Thymus (tissue), 11 donors: ENCODE measurements around the gene AUTS2. TPM values are rescaled to one million over a fixed set of nuclear protein-coding genes. Genes with fewer than 3 reads are reported as not detected.

Experiments
- DNase-seq, 9 donors: peaks; one replicate each; pipeline ENCODE4 v3.0.0-alpha.2; 2013; ENCODE audit warnings: low spot score in 9 of 9, low read depth in 6 of 9, missing footprints in 1 of 9
- H3K27ac ChIP-seq, 2 donors: one replicate each; pipeline ENCODE4 v1.5.1; 2013; ENCODE audit warnings: control low read depth in 1 of 2, low read depth in 1 of 2, low read length in 1 of 2, mild to moderate bottlenecking in 1 of 2, moderate library complexity in 1 of 2
- H3K27me3 ChIP-seq, 2 donors: one replicate each; pipeline ENCODE4 v1.5.1; 2013; ENCODE audit warnings: low read length in 1 of 2; ENCODE audit not compliant: control insufficient read depth in 2 of 2, insufficient read depth in 1 of 2
- H3K36me3 ChIP-seq, 2 donors: one replicate each; pipeline ENCODE4 v1.5.1; 2013; ENCODE audit warnings: low read length in 1 of 2, mild to moderate bottlenecking in 1 of 2, moderate library complexity in 1 of 2; ENCODE audit not compliant: control insufficient read depth in 2 of 2, insufficient read depth in 2 of 2
- H3K4me1 ChIP-seq, 2 donors: one replicate each; pipeline ENCODE4 v1.5.1; 2013; ENCODE audit warnings: low read length in 2 of 2; ENCODE audit not compliant: control insufficient read depth in 2 of 2, insufficient read depth in 2 of 2
- H3K4me3 ChIP-seq, 2 donors: one replicate each; pipeline ENCODE4 v1.5.1; 2013; ENCODE audit warnings: low read length in 2 of 2, control low read depth in 1 of 2, mild to moderate bottlenecking in 1 of 2
- H3K9me3 ChIP-seq, 2 donors: one replicate each; pipeline ENCODE4 v1.5.1; 2013; ENCODE audit warnings: low read length in 1 of 2, mild to moderate bottlenecking in 1 of 2; ENCODE audit not compliant: control insufficient read depth in 2 of 2, insufficient read depth in 1 of 2
- WGBS: extraction: QIAGEN DNeasy Blood & Tissue Kit; methylation state at CpG from one replicate; pipeline ENCODE4 v1.1.7; 2013; 5-methylcytosine and 5-hydroxymethylcytosine counted together
- polyA plus RNA-seq: library from polyadenylated mRNA; stranded (reverse); fragments of 200-250 nt; gene quantifications from one replicate; pipeline ENCODE4 v1.2.3, GENCODE V29; 2013
- total RNA-seq: library from RNA; stranded (reverse); fragments of 120-200 nt; gene quantifications from one replicate; pipeline ENCODE4 v1.2.4, GENCODE V29; 2013
- donor health status: healthy.

The AUTS2 gene
- total and polyA plus RNA-seq, 2 donors = 9.2 to 17.1 TPM

DNA sequence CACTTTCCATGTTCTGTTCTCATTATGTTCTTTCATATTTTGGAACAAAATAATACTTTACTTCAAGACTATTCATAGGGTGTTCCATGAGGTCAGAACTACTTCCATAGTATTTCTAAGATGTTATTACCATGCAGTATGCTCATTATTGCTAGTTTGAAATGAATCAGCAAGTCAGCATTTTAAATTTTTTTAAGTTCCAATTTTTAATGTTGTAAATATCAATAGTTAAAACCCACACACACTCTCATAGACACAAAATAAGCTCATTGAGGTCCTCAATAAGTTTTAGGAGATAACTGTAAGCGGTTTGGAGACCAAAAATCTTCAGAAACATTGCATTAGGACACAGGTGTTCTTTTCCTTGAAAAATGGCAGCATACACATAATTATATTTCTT is 550.7 kb downstream of the AUTS2 start:
- Histone ChIP-seq H3K9me3 (no peaks in the 10 kb centered on the region), H3K27me3 (no peaks in the 10 kb centered on the region), H3K4me1 (no peaks in the 10 kb centered on the region), H3K4me3 (no peak overlapping the region), H3K27ac (no peak overlapping the region), H3K36me3 (no peaks in the 10 kb centered on the region)
- 96% methylated on average over 1 of the region's 1 CpG for whole genome bisulfite sequencing
- DNase-seq = no peak

DNA sequence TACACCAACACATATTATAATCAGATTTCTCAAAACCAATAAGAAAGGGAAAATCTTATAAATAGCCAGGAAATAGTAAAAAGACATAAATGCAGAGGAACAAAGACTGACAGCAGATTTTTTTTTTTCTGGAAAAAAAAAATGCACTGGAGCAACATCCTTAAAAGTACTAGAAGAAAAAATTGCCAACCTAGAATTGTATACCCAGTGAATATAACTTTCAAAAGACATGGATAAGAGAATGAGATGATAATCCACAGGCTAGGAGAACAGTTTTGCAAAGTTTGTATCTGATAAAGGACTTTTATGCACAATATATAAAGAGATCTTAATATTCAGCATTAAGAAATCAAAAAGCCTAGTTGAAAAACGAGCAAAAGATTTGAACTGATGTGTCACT is 554.0 kb downstream of the AUTS2 start:
- Histone ChIP-seq H3K27me3 (no peaks in the 10 kb centered on the region), H3K36me3 (no peaks in the 10 kb centered on the region), H3K9me3 (no peaks in the 10 kb centered on the region), H3K27ac (no peak overlapping the region), H3K4me3 (no peak overlapping the region), H3K4me1 (no peaks in the 10 kb centered on the region)
- DNase-seq = no peak
- WGBS = 93% methylated on average over 1 of the region's 1 CpG

DNA sequence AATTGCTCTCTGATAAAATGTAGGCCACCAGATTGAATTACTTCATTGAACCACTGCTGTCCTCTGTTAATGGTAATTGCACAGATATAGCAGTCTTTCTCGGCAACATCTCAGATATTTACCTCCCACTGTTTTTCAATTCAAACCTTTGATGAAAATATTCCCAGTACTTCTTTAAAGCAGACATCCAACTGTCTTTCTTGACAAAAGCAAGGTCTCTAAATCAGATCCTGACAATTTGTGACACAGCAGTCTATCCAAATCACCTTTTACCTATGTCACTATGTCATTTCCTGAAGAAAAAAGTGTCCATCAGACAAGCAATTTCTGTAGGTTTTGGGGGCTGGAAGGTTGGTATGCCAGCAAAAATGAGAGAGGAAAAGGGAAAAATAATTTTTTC is 555.7 kb downstream of the AUTS2 start:
- Histone ChIP-seq H3K36me3 (no peaks in the 10 kb centered on the region), H3K9me3 (no peaks in the 10 kb centered on the region), H3K27ac (no peak overlapping the region), H3K4me1 (no peaks in the 10 kb centered on the region), H3K27me3 (no peaks in the 10 kb centered on the region), H3K4me3 (no peak overlapping the region)
- 97% methylated on average over 1 of the region's 1 CpG for whole genome bisulfite sequencing
- no peak for DNase-seq

DNA sequence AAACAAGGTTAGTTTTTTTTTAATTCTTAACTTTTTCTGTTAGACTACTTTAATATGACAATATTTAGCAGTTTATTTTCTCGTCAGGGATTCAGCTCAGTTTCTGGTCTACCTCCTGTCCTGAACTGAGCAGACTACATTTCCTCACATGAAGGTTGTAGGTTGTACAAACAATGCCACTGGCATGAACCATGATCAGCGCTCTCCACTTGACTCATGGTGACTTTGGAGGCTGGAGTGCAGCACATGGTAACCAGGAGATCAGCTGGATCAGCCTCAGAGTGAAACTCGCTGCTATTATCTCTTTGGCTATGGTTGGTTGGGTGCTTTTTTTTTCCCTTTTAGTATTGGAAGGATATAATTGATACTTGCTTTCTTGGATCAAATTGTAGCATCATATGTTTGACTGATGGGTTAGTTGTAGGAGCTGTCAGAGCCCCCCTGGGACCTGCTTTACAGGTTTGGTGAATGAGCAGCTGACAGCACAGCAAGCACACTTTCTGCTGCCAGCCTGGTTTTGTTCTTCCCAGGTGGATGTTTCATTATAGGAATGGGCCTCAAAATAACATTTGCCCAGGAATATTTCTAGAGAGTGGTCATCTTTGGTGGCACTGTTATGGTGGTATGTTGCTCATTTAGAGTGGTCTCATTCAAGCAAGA is 556.4 kb downstream of the AUTS2 start:
- Histone ChIP-seq H3K36me3 (no peaks in the 10 kb centered on the region), H3K9me3 (no peaks in the 10 kb centered on the region), H3K27ac (no peak overlapping the region), H3K4me1 (no peaks in the 10 kb centered on the region), H3K27me3 (no peaks in the 10 kb centered on the region), H3K4me3 (no peak overlapping the region)
- DNase-seq = no peak
- WGBS = 81% methylated on average over 3 of the region's 3 CpGs

DNA sequence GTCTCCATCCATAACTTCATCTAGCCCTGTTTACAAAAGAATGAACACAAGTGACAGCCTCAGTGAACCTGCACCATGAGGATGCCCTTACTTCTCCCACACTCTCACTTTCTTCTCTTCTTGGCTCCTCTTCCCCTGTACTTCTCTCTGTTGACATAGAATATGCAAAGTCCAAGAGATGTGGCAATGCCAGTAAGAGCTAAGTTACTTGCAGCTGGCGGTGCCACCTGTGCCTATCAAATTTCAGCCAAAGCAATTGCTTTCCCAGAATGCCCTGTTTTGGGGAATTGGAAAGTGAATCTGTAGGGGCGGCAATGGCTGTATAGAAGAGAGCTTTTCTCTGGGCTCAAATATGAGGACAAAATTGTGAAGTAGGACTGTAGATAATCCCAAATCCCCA is 557.8 kb downstream of the AUTS2 start:
- no peak overlapping the region for H3K27ac ChIP-seq
- H3K9me3 ChIP-seq = no peaks in the 10 kb centered on the region
- DNase-seq = no peak
- WGBS = 98% methylated on average over 2 of the region's 2 CpGs
- no peaks in the 10 kb centered on the region for H3K27me3 ChIP-seq
- no peaks in the 10 kb centered on the region for H3K36me3 ChIP-seq
- H3K4me1 ChIP-seq = no peaks in the 10 kb centered on the region
- H3K4me3 ChIP-seq = no peak overlapping the region

DNA sequence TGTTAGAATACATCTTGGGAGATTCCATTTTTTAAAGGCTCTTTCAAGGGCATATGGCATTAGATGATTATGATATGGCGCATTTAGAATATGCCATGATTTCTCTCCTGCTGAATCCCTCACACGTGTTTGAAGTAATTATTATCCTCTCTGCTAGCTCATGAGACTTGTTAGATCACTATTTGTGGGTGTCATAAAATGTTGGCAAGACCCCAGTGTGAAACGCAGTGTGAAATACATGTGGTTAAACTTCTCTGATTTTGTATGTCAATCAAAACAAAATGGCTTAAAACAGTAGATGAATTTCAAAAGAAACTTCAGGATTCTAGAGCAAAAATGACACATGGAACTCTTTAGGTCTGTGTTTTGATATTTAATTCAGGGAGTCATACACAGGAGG is 560.8 kb downstream of the AUTS2 start:
- H3K36me3 ChIP-seq = no peaks in the 10 kb centered on the region
- H3K4me1 ChIP-seq = no peaks in the 10 kb centered on the region
- no peak overlapping the region for H3K27ac ChIP-seq
- no peaks in the 10 kb centered on the region for H3K9me3 ChIP-seq
- DNase-seq = no peak
- WGBS = 93% methylated on average over 3 of the region's 3 CpGs
- no peak overlapping the region for H3K4me3 ChIP-seq
- no peaks in the 10 kb centered on the region for H3K27me3 ChIP-seq

DNA sequence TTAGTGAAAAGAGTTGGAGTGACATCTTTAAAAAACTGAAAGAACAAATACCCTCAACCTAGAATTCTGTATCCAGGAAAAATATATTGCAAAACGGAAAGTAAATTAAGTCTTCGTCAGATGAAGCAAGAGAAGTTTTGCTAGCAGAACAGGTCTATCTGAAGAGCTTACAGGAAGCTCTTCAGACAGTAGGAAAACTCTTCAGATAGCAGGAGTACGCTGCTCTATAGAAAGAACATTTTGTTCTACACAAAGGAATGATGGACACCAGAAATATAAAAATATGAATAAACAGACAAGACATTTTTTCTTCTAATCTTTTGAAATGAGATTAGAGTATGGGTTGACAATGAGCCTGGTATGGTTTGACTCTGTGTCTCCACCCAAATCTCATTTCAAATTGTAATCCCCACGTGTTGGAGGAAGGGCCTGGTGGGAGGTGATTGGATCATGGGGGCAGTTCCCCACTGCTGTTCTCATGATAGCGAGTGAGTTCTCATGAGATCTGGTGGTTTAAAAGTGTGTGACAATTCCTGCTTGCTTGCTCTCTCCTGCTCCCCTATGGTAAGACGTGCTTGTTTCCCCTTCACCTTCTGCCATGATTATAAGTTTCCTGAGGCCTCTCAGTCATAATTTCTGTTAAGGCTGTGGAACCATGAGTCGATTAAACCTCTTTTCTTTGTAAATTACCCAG is 567.3 kb downstream of the AUTS2 start:
- Histone ChIP-seq H3K27me3 (no peaks in the 10 kb centered on the region), H3K36me3 (no peaks in the 10 kb centered on the region), H3K9me3 (no peaks in the 10 kb centered on the region), H3K4me3 (no peak overlapping the region), H3K27ac (peak overlapping the region in 1 of 2 donors; percentile 65), H3K4me1 (no peaks in the 10 kb centered on the region)
- WGBS = 95% methylated on average over 7 of the region's 7 CpGs
- peak in 1 of 9 donors; percentile 29 for DNase-seq

DNA sequence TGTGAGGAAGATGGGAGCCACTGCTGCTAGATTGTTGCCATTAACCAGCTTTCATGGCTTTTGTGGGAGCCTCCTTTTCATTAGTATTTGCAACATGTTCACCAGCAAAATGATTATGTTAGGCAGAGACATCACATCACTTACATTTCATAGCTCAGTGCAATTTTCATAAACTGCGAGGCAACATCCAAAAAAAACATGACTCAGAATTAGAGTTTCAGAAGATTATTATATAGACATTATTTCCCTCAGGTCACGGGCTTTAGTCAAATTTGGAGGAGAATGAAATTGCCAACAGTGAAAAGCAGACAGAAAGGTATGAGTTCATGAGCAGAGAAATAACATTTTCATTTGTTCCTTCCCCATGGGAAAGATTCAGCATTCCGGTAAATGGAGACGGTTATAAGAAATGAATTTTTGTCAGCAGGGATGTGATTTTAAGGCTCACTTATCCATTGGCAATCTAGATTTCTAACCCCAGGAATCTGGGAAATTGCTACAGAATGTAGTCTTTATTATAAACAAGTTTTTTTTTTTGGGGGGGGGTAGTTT is 573.2 kb downstream of the AUTS2 start:
- Histone ChIP-seq H3K9me3 (no peaks in the 10 kb centered on the region), H3K27ac (no peak overlapping the region), H3K27me3 (no peaks in the 10 kb centered on the region), H3K4me1 (no peaks in the 10 kb centered on the region), H3K36me3 (no peaks in the 10 kb centered on the region), H3K4me3 (no peak overlapping the region)
- WGBS = 97% methylated on average over 4 of the region's 4 CpGs
- no peak for DNase-seq

DNA sequence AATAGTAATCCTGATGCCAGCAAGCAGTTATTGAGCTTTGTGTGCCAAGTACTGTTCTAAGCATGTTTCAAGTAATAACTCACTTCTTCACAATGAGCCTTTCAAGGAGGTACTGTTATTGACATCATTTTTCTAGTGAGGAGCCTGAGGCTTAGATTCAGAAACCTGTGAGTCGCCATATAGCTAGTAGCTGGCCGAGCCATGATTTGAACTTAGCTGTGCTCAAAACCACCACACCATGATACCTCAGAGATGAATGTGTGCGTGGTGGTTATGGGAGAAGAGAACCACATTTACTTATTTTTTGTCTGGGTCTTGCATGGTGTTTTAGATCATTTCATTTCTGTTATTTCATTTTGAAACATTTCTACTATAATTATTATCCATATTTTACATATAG is 578.9 kb downstream of the AUTS2 start:
- WGBS = 61% methylated on average over 3 of the region's 3 CpGs
- Histone ChIP-seq H3K27me3 (no peaks in the 10 kb centered on the region), H3K4me3 (no peak overlapping the region), H3K9me3 (no peaks in the 10 kb centered on the region), H3K4me1 (peaks cover 0 to 7% of the 10 kb centered on the region in 2 donors), H3K36me3 (no peaks in the 10 kb centered on the region), H3K27ac (no peak overlapping the region)
- DNase-seq = no peak
